ENCODE measurements around the gene CLMN. TPM values are rescaled to one million over a fixed set of nuclear protein-coding genes. Genes with fewer than 3 reads are reported as not detected.
A peak's percentile ranks its signal among the peaks of the same experiment; 100 is the strongest.

CLMN gene
- total and polyA plus RNA-seq, 2 of the 8 experiments (the other 6 are each of a cell fraction or from before 2014, with no cell fraction given): 1.6 to 8.2 TPM

GRCh38 chr14:95339301-95339865 lies 19.7 kb upstream of the CLMN start:
- Histone ChIP-seq H3K18ac (ENCODE audit: extremely low read depth, low read length) (no peak overlapping the region), H2BK120ac (replicated peaks; ENCODE audit: low read depth, low read length) (no peak overlapping the region), H4K91ac (replicated peaks; ENCODE audit: insufficient read length, low read length) (no peak overlapping the region), H3K36me3 (ENCODE audit: control insufficient read depth in 2 of 4, insufficient read depth in 4 of 4, low read length in 3 of 4) (no peaks in the 10 kb centered on the region), H4K5ac (ENCODE audit: insufficient read length, low read depth, low read length) (no peak overlapping the region), H3K4me2 (ENCODE audit: insufficient read depth in 1 of 2, low read depth in 2 of 2, low read length in 2 of 2) (no peak overlapping the region), H4K8ac (ENCODE audit: extremely low read depth, insufficient read depth, low read length) (no peak overlapping the region), H3K79me1 (ENCODE audit: low read depth, low read length) (no peaks in the 10 kb centered on the region), H3K27ac (ENCODE audit: low read depth, low read length) (no peak overlapping the region), H2AFZ (ENCODE audit: low read length) (no peak overlapping the region), H2BK5ac (ENCODE audit: low read depth, low read length) (no peak overlapping the region), H3K56ac (replicated peaks; ENCODE audit: insufficient read length, low read depth, low read length) (no peak overlapping the region), H3K4me1 (replicated peaks in 1 of 4; ENCODE audit: control insufficient read depth in 3 of 4, insufficient read depth in 4 of 4, low read length in 3 of 4) (peaks cover 0 to 4% (median 0%) of the 10 kb centered on the region in 4 experiments; a peak in 1 of 7 replicates), H3K23me2 (ENCODE audit: low read depth, low read length) (no peaks in the 10 kb centered on the region; the same call in 1 of the 2 replicates), H3K4ac (replicated peaks; ENCODE audit: insufficient read length, low read depth, low read length) (no peak overlapping the region), H3K9ac (replicated peaks in 1 of 4; ENCODE audit: extremely low read depth in 1 of 4, low read depth in 3 of 4, low read length in 3 of 4) (no peak overlapping the region), H4K20me1 (replicated peaks in 1 of 2; ENCODE audit: control insufficient read depth in 1 of 2, insufficient read depth in 2 of 2, low read length in 2 of 2) (no peaks in the 10 kb centered on the region), H3K9me3 (ENCODE audit: insufficient read depth in 2 of 2, low read depth in 1 of 2, low read length in 1 of 2) (no peaks in the 10 kb centered on the region), H2BK20ac (ENCODE audit: low read length) (no peak overlapping the region), H3K23ac (ENCODE audit: insufficient read length) (no peak overlapping the region), H2BK15ac (ENCODE audit: low read length) (no peak overlapping the region), H3K4me3 (ENCODE audit: extremely low read depth in 1 of 4, insufficient read depth in 2 of 4, low read depth in 3 of 4, low read length in 4 of 4) (no peak overlapping the region), H2BK12ac (ENCODE audit: low read depth, low read length) (no peak overlapping the region), H3K14ac (ENCODE audit: insufficient read length) (no peak overlapping the region), H3K79me2 (ENCODE audit: control insufficient read depth in 1 of 2, insufficient read depth in 2 of 2, low read length in 2 of 2) (no peaks in the 10 kb centered on the region), H2AK5ac (ENCODE audit: low read depth, low read length) (0 out of 2 replicates have a peak overlapping the region, but pooled peaks have one; percentile 26), H3K27me3 (replicated peaks in 1 of 4; ENCODE audit: control insufficient read depth in 3 of 4, extremely low read depth in 1 of 4, insufficient read depth in 3 of 4, low read length in 3 of 4) (no peaks in the 10 kb centered on the region)
- FAIRE-seq: no peak
- POLR2A ChIA-PET (ENCODE audit: partially characterized antibody): no interaction called here
- TF ChIP-seq MAFK (IDR thresholded peaks at IDR 0.05; ENCODE audit: low read depth, low read length) (no peak), KDM5A (IDR thresholded peaks at IDR 0.05; ENCODE audit: low read length) (no peak), POU5F1 (IDR thresholded peaks at IDR 0.05; ENCODE audit: low read depth, low read length) (no peak)
- 93% methylated on average over 10 of the region's 10 CpGs; no CpG with 5 or more reads in 1 of the 2 experiments for WGBS, 2 experiments (ENCODE audit: extremely low coverage in 1 of 2, insufficient coverage in 1 of 2, insufficient read length in 1 of 2, insufficient replicate concordance in 2 of 2, low coverage in 1 of 2, low lambda C conversion rate in 2 of 2, missing lambda C conversion rate in 1 of 2)
- no peak for DNase-seq (ENCODE audit: low read depth in 1 of 2, low spot score in 2 of 2)
- CTCF ChIA-PET (ENCODE audit: partially characterized antibody): interaction anchor here (0.9 to 4.4 kb wide), 3 partner anchors 8 to 21 kb away, joined by 3 to 20 read pairs (median 5); no protein-coding TSS in a partner anchor

Data from H1 (cell line).